Keratinocyte (primary cell): ENCODE results near the gene TOPAZ1.

Experiments
- CTCF ChIP-seq, 3 experiments: IDR thresholded peaks in 1 of 3; conservative IDR thresholded peaks in 1 of 3; optimal IDR thresholded peaks in 1 of 3; 2 replicates in 2 of 3; 3 replicates in 1 of 3; pipeline versions ENCODE3 to v1.5.1; 2011; ENCODE audit warnings: low read length in 3 of 3, mild to moderate bottlenecking in 3 of 3, moderate library complexity in 2 of 3, control low read depth in 1 of 3, inconsistent platforms in 1 of 3; ENCODE audit not compliant: insufficient read depth in 2 of 3; ENCODE audit errors: extremely low read depth in 1 of 3
- EZH2 ChIP-seq: IDR thresholded peaks from one replicate; pipeline ENCODE4 v1.6.1; 2012; ENCODE audit warnings: inconsistent platforms, mild to moderate bottlenecking, low read length, moderate library complexity

GRCh38 chr3:44241706-44242105, at the start of gene TOPAZ1:
- TF ChIP-seq CTCF (optimal IDR thresholded peaks at IDR 0.05 in 1 of 3, IDR thresholded peaks at IDR 0.05 in 1 of 3, conservative IDR thresholded peaks at IDR 0.05 in 1 of 3; ENCODE audit: extremely low read depth in 1 of 3, insufficient read depth in 2 of 3, low read length in 3 of 3): no peak
- no peak for TF ChIP-seq EZH2
